Nucleus accumbens (tissue), 56 donors: ENCODE measurements around the gene PDHA1.

Source experiments
- DNase-seq, 56 donors: peaks; one replicate each; lab custom pipeline; 2025; lab: John Stamatoyannopoulos, UW

PDHA1 gene

DNA sequence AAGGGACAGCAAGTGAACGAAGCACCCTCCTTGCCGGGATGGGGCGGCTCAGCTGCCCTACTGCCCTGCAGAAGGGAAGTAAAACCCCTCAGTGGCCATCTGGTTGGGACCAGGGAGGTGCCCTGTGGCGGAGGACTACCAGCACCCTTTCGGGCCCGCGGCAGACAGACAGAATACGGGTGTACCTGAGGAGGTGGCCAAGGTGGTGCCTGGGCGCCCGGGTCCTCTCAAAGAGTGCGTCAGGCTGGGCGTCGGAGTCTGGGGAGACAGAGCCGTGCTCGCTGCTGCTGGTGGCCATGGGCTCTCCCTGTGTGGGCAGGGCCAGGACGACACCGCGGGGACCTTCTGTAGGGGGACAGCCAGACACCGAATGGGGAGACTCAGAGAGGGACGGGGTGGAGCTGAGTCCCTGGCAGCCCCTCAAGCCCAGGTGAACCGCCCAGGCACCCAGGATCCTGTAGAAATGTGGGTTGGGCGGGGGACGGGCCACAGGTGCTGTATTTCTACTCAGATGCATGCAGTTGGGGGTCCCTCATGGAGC, 29.7 kb downstream of the PDHA1 start:
- peak in 1 of 56 donors; percentile 2 for DNase-seq

GRCh38 chrX:19375546-19375945, 31.8 kb downstream of the PDHA1 start:
- no peak for DNase-seq

GRCh38 chrX:19377799-19378198, 34.1 kb downstream of the PDHA1 start:
- DNase-seq: no peak

DNA sequence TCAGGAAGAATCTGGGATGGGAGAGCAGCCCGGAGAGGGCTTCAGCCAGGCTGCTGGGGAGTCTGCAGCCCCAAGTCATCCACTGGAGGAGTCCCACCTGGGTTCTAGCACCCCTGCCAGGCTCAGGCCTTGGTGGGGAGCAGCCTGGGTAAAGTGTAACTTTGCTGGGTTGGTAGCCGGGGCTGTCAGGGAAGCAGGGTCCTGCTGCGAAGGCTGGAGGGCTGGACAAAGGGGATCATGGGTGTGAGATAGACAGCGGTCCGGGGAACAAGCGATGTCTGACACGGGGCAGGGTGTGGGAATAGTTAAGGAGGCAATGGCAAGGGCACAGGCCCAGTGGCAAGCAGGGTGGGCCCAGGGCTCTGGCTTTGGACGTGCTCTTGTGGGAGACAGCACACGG, 37.6 kb downstream of the PDHA1 start:
- DNase-seq: no peak

DNA sequence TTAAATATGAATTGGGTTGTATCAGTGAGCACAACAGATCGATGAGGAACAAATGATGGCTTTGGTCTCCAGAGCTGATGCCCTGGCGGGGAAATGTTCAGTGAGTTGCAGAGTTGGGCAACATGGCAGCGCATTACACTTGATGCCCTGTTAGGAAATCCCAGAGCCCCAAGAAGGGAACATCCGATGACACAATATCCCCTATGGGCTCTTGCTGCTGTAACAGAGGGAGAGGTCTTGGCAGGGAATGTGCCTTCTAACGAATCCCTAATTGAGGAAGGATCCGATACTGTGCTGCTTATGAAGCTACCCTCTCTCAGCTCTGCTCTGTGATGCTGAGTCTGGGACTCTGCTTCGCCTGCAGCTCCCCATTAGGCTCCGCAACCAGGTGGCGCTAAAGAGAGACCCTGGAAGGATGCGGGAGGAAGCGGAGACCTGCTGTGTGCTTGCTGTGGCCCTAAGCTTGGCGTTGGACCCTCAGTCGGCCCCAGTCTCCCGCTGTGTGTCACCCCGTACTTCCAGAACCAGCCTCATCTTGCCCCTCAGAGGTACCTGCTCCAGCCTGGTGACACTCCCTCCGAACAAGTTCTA, 38.9 kb downstream of the PDHA1 start:
- peak in 26 of 56 donors; percentile 0 to 51 (median 5) for DNase-seq

DNA sequence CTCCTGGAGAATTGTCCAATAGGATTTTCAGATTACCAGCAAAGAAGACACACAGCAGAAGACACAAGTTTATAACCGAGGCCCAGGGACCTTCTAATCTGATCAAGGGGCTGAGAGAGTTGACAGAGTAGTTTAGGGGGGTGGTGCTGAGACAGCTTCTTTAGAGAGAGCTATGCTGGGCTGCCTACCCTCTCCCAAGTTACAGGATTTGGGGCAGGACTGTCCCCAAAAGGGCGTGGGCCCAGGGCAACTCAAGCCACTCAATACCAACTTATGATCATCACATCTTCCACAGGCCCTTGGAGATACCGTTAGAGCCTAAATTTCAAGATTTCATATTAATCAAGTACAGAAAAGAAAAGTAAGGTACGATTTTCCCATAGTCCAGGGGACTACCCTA, 43.0 kb downstream of the PDHA1 start:
- no peak for DNase-seq

- DNase-seq: no peak
These were observed 44.4 kb downstream of the PDHA1 start for GRCh38 chrX:19388064-19388679.

- no peak for DNase-seq
These were observed 45.0 kb downstream of the PDHA1 start for GRCh38 chrX:19388741-19389140.

- no peak for DNase-seq
These were observed 45.6 kb downstream of the PDHA1 start for GRCh38 chrX:19389227-19389845.

GRCh38 chrX:19392078-19392477, 48.4 kb downstream of the PDHA1 start:
- DNase-seq: no peak

GRCh38 chrX:19392703-19393102, 49.0 kb downstream of the PDHA1 start:
- no peak for DNase-seq

DNA sequence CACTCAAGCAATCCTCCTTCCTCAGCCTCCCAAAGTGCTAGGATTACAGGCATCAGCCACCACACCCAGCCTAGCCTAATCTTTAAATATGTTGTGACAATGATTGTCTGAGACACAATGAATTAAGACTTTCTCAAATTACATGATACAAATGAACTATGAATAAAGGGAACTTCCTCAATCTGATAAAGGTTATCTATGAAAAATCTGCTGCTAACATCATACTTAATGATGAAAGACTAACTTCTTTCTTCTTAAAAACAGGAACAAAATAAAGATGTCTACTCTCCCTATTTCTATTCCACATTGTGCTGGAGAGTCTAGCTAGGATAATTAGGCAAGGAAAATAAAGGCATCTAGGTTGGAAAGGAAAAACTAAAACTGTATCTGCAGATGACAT, 60.0 kb downstream of the PDHA1 start:
- no peak for DNase-seq

- DNase-seq: no peak
These were observed 66.5 kb downstream of the PDHA1 start for GRCh38 chrX:19410259-19410658.
